ENCODE measurements around the gene PSMG3.

Gene PSMG3

GRCh38 chr7:1569833-1570632, at the start of gene PSMG3:
PSMG3 (minus strand) TSS chr7:1570032; CDS start chr7:1569339, 693 bp downstream.
- DNase-seq, result peak; percentile 82

GRCh38 chr7:1618475-1618874, 48.6 kb upstream of the PSMG3 start:
- DNase-seq, result no peak

- no peak for DNase-seq
Measured at GRCh38 chr7:1617957-1618356, 48.1 kb upstream of the PSMG3 start.

- DNase-seq, result no peak
Measured at GRCh38 chr7:1616741-1617140, 46.9 kb upstream of the PSMG3 start.

GRCh38 chr7:1611708-1612241, 41.9 kb upstream of the PSMG3 start:
- no peak for DNase-seq

- DNase-seq, result no peak
Measured at GRCh38 chr7:1610678-1611302, 41.0 kb upstream of the PSMG3 start.

- DNase-seq, result no peak
Measured at GRCh38 chr7:1610013-1610677, 40.3 kb upstream of the PSMG3 start.

GRCh38 chr7:1609023-1609422, 39.2 kb upstream of the PSMG3 start:
- DNase-seq, result no peak

- DNase-seq, result no peak
Measured at GRCh38 chr7:1608318-1608717, 38.5 kb upstream of the PSMG3 start.

GRCh38 chr7:1607696-1608095, 37.9 kb upstream of the PSMG3 start:
- DNase-seq, result no peak

GRCh38 chr7:1607001-1607400, 37.2 kb upstream of the PSMG3 start:
- no peak for DNase-seq

- no peak for DNase-seq
Measured at GRCh38 chr7:1604383-1604782, 34.6 kb upstream of the PSMG3 start.

GRCh38 chr7:1603346-1604225, 33.8 kb upstream of the PSMG3 start:
- DNase-seq, result no peak

GRCh38 chr7:1602386-1602785, 32.6 kb upstream of the PSMG3 start:
- DNase-seq, result no peak

- no peak for DNase-seq
Measured at GRCh38 chr7:1601956-1602355, 32.1 kb upstream of the PSMG3 start.

GRCh38 chr7:1599640-1600395, 30.0 kb upstream of the PSMG3 start:
- no peak for DNase-seq

GRCh38 chr7:1598961-1599639, 29.3 kb upstream of the PSMG3 start:
- DNase-seq, result no peak

GRCh38 chr7:1598286-1598685, 28.5 kb upstream of the PSMG3 start:
- DNase-seq, result no peak

- DNase-seq, result no peak
Measured at GRCh38 chr7:1597791-1598190, 28.0 kb upstream of the PSMG3 start.

GRCh38 chr7:1597066-1597760, 27.4 kb upstream of the PSMG3 start:
- no peak for DNase-seq
